Measurements from ENCODE around the gene WDR5. TPM values are rescaled to one million over a fixed set of nuclear protein-coding genes. Genes with fewer than 3 reads are reported as not detected.

Gene WDR5
- total and polyA plus RNA-seq, 2 experiments from 2014 or later, result 37.0 to 56.6 TPM

DNA sequence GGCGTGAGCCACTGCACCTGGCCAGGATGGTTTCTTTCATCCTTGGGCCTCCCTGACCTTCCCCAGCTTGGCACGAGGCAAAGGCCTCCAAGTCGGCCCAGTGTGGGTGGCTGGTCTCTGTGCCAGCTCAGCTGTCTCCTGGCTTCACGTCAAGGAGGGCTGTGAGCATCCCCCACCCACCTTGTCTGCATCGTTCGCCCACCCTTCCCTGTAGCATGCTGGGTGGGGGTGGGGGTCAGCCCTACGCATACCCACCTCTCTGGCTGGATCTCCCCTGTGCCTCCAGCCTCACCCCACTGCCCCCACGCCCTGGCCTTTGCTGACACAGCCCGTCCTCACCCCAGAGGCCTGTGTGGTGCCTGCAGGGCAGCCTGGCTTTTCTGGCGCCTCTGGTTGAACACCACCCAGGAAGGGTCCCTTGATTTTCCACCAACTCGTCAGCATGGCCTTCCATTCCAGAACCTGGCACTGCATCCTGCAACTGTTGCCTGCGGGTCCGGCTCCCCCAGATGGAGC lies 8.8 kb upstream of the WDR5 start:
- Histone ChIP-seq H3K79me2 (replicated peaks; ENCODE audit: insufficient read depth) (no peaks in the 10 kb centered on the region), H3K9me2 (ENCODE audit: insufficient read depth) (no peaks in the 10 kb centered on the region), H3K27me3 (ENCODE audit: insufficient read depth) (no peaks in the 10 kb centered on the region), H3F3A (replicated peaks; ENCODE audit: low read depth) (no peaks in the 10 kb centered on the region), H3K4me3 (no peak overlapping the region), H3K4me2 (no peak overlapping the region), H3K4me1 (ENCODE audit: insufficient read depth) (peaks cover 14% of the 10 kb centered on the region), H3K36me3 (ENCODE audit: insufficient read depth) (no peaks in the 10 kb centered on the region), H2AFZ (no peak overlapping the region), H4K20me1 (replicated peaks; ENCODE audit: insufficient read depth) (no peaks in the 10 kb centered on the region), H3K27ac (ENCODE audit: low read depth) (no peak overlapping the region)
- H3K27ac Mint-ChIP-seq, result no peak overlapping the region
- TF ChIP-seq, protein P1, sequence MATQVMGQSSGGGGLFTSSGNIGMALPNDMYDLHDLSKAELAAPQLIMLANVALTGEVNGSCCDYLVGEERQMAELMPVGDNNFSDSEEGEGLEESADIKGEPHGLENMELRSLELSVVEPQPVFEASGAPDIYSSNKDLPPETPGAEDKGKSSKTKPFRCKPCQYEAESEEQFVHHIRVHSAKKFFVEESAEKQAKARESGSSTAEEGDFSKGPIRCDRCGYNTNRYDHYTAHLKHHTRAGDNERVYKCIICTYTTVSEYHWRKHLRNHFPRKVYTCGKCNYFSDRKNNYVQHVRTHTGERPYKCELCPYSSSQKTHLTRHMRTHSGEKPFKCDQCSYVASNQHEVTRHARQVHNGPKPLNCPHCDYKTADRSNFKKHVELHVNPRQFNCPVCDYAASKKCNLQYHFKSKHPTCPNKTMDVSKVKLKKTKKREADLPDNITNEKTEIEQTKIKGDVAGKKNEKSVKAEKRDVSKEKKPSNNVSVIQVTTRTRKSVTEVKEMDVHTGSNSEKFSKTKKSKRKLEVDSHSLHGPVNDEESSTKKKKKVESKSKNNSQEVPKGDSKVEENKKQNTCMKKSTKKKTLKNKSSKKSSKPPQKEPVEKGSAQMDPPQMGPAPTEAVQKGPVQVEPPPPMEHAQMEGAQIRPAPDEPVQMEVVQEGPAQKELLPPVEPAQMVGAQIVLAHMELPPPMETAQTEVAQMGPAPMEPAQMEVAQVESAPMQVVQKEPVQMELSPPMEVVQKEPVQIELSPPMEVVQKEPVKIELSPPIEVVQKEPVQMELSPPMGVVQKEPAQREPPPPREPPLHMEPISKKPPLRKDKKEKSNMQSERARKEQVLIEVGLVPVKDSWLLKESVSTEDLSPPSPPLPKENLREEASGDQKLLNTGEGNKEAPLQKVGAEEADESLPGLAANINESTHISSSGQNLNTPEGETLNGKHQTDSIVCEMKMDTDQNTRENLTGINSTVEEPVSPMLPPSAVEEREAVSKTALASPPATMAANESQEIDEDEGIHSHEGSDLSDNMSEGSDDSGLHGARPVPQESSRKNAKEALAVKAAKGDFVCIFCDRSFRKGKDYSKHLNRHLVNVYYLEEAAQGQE (IDR thresholded peaks at IDR 0.05; ENCODE audit: unreplicated experiment), result no peak
- TF ChIP-seq, protein P2, sequence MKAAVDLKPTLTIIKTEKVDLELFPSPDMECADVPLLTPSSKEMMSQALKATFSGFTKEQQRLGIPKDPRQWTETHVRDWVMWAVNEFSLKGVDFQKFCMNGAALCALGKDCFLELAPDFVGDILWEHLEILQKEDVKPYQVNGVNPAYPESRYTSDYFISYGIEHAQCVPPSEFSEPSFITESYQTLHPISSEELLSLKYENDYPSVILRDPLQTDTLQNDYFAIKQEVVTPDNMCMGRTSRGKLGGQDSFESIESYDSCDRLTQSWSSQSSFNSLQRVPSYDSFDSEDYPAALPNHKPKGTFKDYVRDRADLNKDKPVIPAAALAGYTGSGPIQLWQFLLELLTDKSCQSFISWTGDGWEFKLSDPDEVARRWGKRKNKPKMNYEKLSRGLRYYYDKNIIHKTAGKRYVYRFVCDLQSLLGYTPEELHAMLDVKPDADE (IDR thresholded peaks at IDR 0.05), result no peak
- TF ChIP-seq, protein P3, sequence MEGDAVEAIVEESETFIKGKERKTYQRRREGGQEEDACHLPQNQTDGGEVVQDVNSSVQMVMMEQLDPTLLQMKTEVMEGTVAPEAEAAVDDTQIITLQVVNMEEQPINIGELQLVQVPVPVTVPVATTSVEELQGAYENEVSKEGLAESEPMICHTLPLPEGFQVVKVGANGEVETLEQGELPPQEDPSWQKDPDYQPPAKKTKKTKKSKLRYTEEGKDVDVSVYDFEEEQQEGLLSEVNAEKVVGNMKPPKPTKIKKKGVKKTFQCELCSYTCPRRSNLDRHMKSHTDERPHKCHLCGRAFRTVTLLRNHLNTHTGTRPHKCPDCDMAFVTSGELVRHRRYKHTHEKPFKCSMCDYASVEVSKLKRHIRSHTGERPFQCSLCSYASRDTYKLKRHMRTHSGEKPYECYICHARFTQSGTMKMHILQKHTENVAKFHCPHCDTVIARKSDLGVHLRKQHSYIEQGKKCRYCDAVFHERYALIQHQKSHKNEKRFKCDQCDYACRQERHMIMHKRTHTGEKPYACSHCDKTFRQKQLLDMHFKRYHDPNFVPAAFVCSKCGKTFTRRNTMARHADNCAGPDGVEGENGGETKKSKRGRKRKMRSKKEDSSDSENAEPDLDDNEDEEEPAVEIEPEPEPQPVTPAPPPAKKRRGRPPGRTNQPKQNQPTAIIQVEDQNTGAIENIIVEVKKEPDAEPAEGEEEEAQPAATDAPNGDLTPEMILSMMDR (conservative IDR thresholded peaks at IDR 0.05; ENCODE audit: low read depth in 2 of 2), result no peak
- TF ChIP-seq EZH2phosphoT487 (IDR thresholded peaks at IDR 0.05; ENCODE audit: unreplicated experiment), result no peak
- TF ChIP-seq POLR2AphosphoS5 (IDR thresholded peaks at IDR 0.05; ENCODE audit: low read depth), result no peak
- no peak for TF ChIP-seq CREB1 (CRISPR knock-in tag; IDR thresholded peaks at IDR 0.05; ENCODE audit: low read depth)
- TF ChIP-seq ZNF331 (CRISPR knock-in tag; IDR thresholded peaks at IDR 0.05; ENCODE audit: low read depth), result no peak
- TF ChIP-seq, protein P4, sequence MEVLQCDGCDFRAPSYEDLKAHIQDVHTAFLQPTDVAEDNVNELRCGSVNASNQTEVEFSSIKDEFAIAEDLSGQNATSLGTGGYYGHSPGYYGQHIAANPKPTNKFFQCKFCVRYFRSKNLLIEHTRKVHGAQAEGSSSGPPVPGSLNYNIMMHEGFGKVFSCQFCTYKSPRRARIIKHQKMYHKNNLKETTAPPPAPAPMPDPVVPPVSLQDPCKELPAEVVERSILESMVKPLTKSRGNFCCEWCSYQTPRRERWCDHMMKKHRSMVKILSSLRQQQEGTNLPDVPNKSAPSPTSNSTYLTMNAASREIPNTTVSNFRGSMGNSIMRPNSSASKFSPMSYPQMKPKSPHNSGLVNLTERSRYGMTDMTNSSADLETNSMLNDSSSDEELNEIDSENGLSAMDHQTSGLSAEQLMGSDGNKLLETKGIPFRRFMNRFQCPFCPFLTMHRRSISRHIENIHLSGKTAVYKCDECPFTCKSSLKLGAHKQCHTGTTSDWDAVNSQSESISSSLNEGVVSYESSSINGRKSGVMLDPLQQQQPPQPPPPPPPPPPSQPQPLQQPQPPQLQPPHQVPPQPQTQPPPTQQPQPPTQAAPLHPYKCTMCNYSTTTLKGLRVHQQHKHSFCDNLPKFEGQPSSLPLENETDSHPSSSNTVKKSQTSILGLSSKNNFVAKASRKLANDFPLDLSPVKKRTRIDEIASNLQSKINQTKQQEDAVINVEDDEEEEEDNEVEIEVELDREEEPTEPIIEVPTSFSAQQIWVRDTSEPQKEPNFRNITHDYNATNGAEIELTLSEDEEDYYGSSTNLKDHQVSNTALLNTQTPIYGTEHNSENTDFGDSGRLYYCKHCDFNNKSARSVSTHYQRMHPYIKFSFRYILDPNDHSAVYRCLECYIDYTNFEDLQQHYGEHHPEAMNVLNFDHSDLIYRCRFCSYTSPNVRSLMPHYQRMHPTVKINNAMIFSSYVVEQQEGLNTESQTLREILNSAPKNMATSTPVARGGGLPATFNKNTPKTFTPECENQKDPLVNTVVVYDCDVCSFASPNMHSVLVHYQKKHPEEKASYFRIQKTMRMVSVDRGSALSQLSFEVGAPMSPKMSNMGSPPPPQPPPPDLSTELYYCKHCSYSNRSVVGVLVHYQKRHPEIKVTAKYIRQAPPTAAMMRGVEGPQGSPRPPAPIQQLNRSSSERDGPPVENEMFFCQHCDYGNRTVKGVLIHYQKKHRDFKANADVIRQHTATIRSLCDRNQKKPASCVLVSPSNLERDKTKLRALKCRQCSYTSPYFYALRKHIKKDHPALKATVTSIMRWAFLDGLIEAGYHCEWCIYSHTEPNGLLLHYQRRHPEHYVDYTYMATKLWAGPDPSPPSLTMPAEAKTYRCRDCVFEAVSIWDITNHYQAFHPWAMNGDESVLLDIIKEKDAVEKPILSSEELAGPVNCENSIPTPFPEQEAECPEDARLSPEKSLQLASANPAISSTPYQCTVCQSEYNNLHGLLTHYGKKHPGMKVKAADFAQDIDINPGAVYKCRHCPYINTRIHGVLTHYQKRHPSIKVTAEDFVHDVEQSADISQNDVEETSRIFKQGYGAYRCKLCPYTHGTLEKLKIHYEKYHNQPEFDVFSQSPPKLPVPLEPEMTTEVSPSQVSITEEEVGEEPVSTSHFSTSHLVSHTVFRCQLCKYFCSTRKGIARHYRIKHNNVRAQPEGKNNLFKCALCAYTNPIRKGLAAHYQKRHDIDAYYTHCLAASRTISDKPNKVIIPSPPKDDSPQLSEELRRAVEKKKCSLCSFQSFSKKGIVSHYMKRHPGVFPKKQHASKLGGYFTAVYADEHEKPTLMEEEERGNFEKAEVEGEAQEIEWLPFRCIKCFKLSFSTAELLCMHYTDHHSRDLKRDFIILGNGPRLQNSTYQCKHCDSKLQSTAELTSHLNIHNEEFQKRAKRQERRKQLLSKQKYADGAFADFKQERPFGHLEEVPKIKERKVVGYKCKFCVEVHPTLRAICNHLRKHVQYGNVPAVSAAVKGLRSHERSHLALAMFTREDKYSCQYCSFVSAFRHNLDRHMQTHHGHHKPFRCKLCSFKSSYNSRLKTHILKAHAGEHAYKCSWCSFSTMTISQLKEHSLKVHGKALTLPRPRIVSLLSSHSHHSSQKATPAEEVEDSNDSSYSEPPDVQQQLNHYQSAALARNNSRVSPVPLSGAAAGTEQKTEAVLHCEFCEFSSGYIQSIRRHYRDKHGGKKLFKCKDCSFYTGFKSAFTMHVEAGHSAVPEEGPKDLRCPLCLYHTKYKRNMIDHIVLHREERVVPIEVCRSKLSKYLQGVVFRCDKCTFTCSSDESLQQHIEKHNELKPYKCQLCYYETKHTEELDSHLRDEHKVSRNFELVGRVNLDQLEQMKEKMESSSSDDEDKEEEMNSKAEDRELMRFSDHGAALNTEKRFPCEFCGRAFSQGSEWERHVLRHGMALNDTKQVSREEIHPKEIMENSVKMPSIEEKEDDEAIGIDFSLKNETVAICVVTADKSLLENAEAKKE (CRISPR knock-in tag; IDR thresholded peaks at IDR 0.05), result no peak
- no peak for TF ChIP-seq JUNB (IDR thresholded peaks at IDR 0.05; ENCODE audit: unreplicated experiment)
- peaks cover 13% of the 10 kb centered on the region for H3K27me3 Mint-ChIP-seq (ENCODE audit: insufficient read depth, low read depth, poor library complexity)
- no peak overlapping the region for H3K4me3 Mint-ChIP-seq
- no peaks in the 10 kb centered on the region for H3K9me3 Mint-ChIP-seq
- peaks cover 19% of the 10 kb centered on the region for H3K4me1 Mint-ChIP-seq
- ATAC-seq (no peak), DNase-seq (ENCODE audit: low spot score) (no peak)
- H3K36me3 Mint-ChIP-seq (ENCODE audit: low read depth), result no peaks in the 10 kb centered on the region
